Keratinocyte (primary cell): ENCODE measurements around the gene CNTF.

ENCODE experiments used
- EZH2 ChIP-seq: IDR thresholded peaks from one replicate; pipeline ENCODE4 v1.6.1; 2012; ENCODE audit warnings: inconsistent platforms, mild to moderate bottlenecking, low read length, moderate library complexity
- TF ChIP-seq, protein P1 (sequence below), 3 experiments: IDR thresholded peaks in 1 of 3; conservative IDR thresholded peaks in 1 of 3; optimal IDR thresholded peaks in 1 of 3; 2 replicates in 2 of 3; 3 replicates in 1 of 3; pipeline versions ENCODE3 to v1.5.1; 2011; ENCODE audit warnings: low read length in 3 of 3, mild to moderate bottlenecking in 3 of 3, moderate library complexity in 2 of 3, control low read depth in 1 of 3, inconsistent platforms in 1 of 3; ENCODE audit not compliant: insufficient read depth in 2 of 3; ENCODE audit errors: extremely low read depth in 1 of 3

DNA sequence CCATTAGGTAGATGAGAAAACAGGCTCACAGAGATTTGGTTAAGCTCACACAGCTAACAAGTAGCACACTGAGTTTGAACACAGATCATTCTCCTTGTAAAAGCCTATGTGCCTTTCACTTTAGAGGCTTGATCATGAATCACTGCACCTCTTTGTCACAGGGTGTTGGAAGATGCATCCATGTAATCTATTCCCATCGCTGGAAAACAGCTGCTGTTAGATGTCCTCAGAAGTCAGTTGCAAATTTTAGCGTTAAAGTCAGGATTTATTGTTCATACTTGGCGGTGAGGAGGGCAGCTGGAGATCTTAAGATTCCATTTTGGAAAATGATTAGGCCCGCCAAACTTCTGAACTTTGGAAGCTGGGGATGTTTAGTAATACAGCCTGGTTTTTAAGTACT is 2.6 kb downstream of the CNTF start:
- TF ChIP-seq, protein P1, sequence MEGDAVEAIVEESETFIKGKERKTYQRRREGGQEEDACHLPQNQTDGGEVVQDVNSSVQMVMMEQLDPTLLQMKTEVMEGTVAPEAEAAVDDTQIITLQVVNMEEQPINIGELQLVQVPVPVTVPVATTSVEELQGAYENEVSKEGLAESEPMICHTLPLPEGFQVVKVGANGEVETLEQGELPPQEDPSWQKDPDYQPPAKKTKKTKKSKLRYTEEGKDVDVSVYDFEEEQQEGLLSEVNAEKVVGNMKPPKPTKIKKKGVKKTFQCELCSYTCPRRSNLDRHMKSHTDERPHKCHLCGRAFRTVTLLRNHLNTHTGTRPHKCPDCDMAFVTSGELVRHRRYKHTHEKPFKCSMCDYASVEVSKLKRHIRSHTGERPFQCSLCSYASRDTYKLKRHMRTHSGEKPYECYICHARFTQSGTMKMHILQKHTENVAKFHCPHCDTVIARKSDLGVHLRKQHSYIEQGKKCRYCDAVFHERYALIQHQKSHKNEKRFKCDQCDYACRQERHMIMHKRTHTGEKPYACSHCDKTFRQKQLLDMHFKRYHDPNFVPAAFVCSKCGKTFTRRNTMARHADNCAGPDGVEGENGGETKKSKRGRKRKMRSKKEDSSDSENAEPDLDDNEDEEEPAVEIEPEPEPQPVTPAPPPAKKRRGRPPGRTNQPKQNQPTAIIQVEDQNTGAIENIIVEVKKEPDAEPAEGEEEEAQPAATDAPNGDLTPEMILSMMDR (optimal IDR thresholded peaks at IDR 0.05 in 1 of 3, IDR thresholded peaks at IDR 0.05 in 1 of 3, conservative IDR thresholded peaks at IDR 0.05 in 1 of 3; ENCODE audit: extremely low read depth in 1 of 3, insufficient read depth in 2 of 3, low read length in 3 of 3): no peak
- no peak for TF ChIP-seq EZH2
